LNCAP (cell line): ENCODE results near the gene MN1.

ENCODE experiments used
- CTCF ChIP-seq: fragments of 450-650 bp; IDR thresholded peaks from 2 replicates; pipeline ENCODE4 v1.5.1; 2017; ENCODE audit warnings: mild to moderate bottlenecking

Gene MN1

GRCh38 chr22:27797520-27798391, 3.8 kb downstream of the MN1 start:
- TF ChIP-seq CTCF, result no peak

GRCh38 chr22:27796829-27797519, 4.6 kb downstream of the MN1 start:
- no peak for TF ChIP-seq CTCF

GRCh38 chr22:27795696-27796517, 5.6 kb downstream of the MN1 start:
- TF ChIP-seq CTCF, result no peak

GRCh38 chr22:27795053-27795452, 6.5 kb downstream of the MN1 start:
- TF ChIP-seq CTCF, result no peak

- no peak for TF ChIP-seq CTCF
Measured at GRCh38 chr22:27794226-27794625, 7.3 kb downstream of the MN1 start.

GRCh38 chr22:27793576-27793975, 8.0 kb downstream of the MN1 start:
- TF ChIP-seq CTCF, result no peak

GRCh38 chr22:27792452-27793161, 8.9 kb downstream of the MN1 start:
- TF ChIP-seq CTCF, result no peak
